Measurements from ENCODE around the gene DNER.
"Not testable (repeated sequence)": the region's sequence is repeated elsewhere in the genome, so short reads cannot be mapped to it uniquely, and the experiment has no call there.

The DNER gene

DNA sequence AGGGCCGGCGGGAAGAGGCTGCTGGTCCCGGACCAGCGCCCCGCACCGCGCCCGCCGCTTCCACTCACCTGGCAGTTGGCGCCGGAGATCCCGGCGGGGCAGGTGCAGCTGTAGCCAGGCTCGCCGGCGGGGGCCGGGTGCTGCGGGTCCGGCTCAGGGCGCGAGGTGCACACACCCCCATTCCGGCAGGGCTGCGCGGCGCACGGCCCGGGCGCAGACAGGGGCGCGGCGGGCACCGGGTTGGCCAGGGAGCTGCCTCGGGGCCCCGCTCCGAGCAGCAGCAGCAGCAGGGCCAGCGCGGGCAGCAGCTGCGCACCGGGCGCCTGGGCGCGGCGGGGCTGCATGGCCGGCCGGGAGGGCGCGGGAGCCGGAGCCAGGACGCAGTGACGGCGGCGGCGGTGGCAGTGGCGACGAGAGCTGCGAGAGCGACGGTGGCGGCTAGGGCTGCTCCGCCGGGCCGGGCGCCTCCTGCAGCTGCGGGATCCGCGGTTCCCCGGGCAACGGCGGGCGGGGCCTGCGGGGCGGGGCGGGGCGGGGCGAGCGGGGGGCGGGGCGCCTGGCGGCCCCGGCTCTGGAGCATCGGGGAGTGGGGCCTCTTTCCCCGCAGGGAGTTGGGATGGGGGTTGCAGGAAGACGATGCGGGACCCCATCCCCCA lies at the start of gene DNER:
TSS of gene DNER (minus strand) at position 476 of the 656 bp plus-strand sequence. CDS start at position 344, 132 bp downstream.
- Histone ChIP-seq H3K4me3 (peak within 1 kb of the TSS; percentile 13 to 44 (median 30)), H3K27ac (peak within 1 kb of the TSS in 2 of 21 experiments; percentile 9 to 15)

- Histone ChIP-seq H3K4me3 (no peak overlapping the region), H3K27ac (no peak overlapping the region)
Measured at GRCh38 chr2:229761663-229762062, 47.3 kb upstream of the DNER start.

- not testable (repeated sequence) for H3K4me3 ChIP-seq, H3K27ac ChIP-seq
Measured at GRCh38 chr2:229757462-229757861, 43.1 kb upstream of the DNER start.

DNA sequence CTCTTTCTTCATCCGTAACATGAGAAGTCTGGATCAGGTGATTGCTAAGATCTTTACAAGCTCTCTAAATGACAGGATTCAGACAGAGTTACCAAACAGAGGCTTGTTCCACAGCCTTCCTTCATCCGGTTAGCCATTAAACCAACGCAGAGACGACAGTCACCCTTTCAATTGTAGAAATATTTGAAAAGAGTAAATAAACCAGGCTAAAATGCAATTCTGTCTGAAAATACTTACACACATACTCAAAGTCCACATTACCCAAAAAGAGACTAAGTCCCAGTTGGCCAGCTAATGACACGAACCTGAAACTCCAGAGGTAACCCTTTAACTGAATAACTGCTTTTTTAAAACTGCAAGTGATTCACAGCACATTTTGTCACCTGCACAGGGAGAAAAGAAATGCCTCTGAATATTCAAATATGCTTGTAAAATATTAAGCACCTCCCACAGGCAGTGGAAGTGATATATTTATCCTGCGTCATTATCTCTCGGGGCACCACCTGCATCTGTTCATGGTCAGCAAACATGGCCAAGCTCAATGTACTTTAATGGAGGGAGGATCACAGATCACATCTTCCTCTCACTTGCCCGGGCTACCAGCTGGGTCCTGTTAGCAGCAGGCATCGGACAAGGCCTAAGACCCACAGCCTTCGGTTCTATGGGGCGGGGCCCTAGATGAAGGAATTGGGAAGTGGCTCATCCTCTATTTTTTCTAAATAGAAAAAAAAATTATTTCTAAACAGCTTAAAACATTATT lies 38.8 kb upstream of the DNER start:
- Histone ChIP-seq H3K4me3 (no peak overlapping the region), H3K27ac (no peak overlapping the region)

DNA sequence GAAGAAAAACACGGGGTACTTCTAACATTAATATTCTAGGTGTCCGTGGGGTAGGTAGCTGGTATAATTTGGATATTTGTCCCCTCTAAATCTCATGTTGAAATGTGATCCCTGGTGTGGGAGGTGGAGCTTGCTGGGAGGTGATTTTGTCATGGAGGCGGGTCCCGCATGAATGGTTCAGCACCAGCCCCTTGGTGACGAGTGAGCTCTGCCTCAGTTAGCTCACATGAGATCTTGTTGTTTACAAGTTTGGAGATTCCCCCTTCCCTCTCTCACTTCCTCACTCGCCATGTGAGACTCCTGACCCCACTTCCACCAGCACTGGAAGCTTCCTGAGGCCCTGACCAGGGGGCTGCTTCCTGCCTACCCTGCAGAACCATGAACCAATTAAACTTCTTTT lies 35.4 kb upstream of the DNER start:
- no peak overlapping the region for H3K4me3 ChIP-seq
- H3K27ac ChIP-seq: no peak overlapping the region

DNA sequence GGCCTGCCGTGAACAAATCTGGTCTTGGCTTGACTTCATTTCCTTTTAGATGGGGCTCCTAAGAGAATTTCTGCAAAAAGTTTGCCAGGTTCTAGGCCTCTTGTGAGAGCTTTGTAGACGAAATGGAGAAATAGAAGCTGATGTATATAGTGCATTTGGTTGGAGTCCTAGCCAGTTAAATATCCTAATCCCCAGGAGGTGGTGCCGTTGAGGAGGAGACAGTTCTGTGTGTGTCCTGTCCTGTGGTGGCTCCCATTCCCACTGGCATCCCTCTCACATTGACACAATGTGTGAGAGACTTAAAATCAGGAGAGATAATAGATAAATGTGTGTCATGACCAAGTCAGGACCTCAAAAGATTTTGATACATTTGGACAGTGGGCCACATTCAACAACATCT lies 34.6 kb upstream of the DNER start:
- H3K4me3 ChIP-seq: no peak overlapping the region
- H3K27ac ChIP-seq: no peak overlapping the region

DNA sequence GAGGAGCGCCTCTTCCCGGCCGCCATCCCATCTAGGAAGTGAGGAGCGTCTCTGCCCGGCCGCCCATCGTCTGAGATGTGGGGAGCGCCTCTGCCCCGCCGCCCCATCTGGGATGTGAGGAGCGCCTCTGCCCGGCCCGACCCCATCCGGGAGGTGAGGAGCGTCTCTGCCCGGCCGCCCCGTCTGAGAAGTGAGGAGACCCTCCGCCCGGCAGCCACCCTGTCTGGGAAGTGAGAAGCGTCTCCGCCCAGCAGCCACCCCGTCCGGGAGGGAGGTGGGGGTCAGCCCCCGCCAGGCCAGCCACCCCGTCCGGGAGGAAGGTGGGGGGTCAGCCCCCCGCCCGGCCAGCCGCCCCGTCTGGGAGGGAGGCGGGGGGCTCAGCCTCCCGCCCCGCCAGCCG lies 28.3 kb upstream of the DNER start:
- not testable (repeated sequence) for H3K4me3 ChIP-seq

GRCh38 chr2:229740279-229740678 lies 25.9 kb upstream of the DNER start:
- Histone ChIP-seq H3K4me3 (no peak overlapping the region), H3K27ac (no peak overlapping the region)

More for the DNA sequence above, 28.3 kb upstream of the DNER start:
- H3K27ac ChIP-seq: not testable (repeated sequence)

DNA sequence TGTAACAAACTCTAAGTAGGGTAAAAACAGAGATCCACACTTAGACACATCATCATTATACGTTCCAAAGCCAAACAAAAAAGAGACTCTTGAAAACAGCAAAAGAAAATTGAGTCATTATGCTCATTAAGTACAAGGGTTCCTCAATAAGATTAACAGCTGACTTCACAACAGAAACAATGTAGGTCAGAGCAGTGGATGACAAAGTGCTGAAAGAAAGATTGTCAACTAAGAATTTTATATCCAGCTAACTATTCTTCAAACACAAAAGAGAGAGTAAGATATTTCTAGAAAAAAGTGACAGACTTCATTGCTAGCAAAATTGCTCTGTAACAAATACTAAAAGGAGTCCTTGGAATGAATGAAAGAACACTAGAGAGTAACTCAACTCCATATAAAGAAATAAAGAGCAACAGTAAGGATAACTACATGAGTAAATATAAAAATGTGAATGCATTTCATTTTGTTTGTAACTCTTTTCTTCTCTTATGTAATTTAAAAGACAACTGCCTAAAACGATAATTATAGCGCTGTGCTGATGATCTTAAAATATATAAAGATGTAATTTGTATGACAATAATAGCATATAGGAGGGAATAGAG lies 23.8 kb upstream of the DNER start:
- no peak overlapping the region for H3K27ac ChIP-seq
- no peak overlapping the region for H3K4me3 ChIP-seq

GRCh38 chr2:229734410-229734809 lies 20.1 kb upstream of the DNER start:
- no peak overlapping the region for H3K27ac ChIP-seq
- H3K4me3 ChIP-seq: no peak overlapping the region

GRCh38 chr2:229733611-229734245 lies 19.4 kb upstream of the DNER start:
- Histone ChIP-seq H3K4me3 (no peak overlapping the region), H3K27ac (no peak overlapping the region)

GRCh38 chr2:229732897-229733296 lies 18.5 kb upstream of the DNER start:
- Histone ChIP-seq H3K27ac (no peak overlapping the region), H3K4me3 (no peak overlapping the region)

GRCh38 chr2:229731916-229732315 lies 17.6 kb upstream of the DNER start:
- no peak overlapping the region for H3K4me3 ChIP-seq
- no peak overlapping the region for H3K27ac ChIP-seq

- H3K27ac ChIP-seq: no peak overlapping the region
- H3K4me3 ChIP-seq: no peak overlapping the region
Measured at GRCh38 chr2:229731363-229731762, 17.0 kb upstream of the DNER start.

- Histone ChIP-seq H3K27ac (no peak overlapping the region), H3K4me3 (no peak overlapping the region)
Measured at GRCh38 chr2:229728370-229728769, 14.0 kb upstream of the DNER start.

- Histone ChIP-seq H3K27ac (no peak overlapping the region), H3K4me3 (no peak overlapping the region)
Measured at GRCh38 chr2:229726643-229727042, 12.3 kb upstream of the DNER start.

DNA sequence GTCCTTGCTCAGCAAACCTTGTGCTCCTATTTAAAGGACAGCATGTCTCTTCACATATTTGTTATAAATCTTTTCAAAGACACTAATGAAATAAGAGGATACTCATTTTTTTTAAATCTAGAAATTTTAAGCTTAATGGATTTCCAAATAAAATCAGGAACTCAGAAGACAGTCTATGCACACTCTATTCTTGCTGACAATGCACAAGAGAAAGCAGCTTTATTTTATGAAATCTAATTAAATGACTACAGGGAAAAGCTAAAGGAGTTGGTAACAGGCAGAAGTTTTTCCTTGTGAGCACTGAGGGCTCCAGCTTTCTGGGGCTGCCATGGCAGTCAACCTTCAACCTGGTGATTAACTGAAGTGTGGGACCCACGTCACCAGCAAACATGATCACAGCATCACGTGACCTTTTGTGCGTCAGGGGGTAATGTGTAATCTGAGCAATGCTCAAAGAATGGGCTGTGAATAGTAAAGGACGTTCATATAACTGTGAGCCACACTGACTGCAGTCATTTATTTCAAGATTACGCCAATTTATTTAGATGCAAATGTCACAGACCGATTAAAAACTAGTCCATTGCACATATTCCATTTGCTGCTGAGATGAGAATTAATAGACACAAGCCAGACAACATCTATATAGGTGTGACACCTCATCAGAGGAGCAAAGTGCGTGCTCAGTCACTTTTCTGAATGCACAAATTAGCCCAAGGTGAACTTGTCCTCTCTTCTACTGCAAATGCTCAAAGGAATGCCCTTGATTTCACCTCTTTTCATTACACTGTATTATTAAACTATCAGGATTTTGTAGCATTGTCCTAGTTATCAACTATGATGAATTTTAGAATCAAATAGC lies 11.6 kb upstream of the DNER start:
- no peak overlapping the region for H3K4me3 ChIP-seq
- H3K27ac ChIP-seq: no peak overlapping the region

- H3K27ac ChIP-seq, H3K4me3 ChIP-seq: not testable (repeated sequence)
Measured at GRCh38 chr2:229723192-229723591, 8.8 kb upstream of the DNER start.

DNA sequence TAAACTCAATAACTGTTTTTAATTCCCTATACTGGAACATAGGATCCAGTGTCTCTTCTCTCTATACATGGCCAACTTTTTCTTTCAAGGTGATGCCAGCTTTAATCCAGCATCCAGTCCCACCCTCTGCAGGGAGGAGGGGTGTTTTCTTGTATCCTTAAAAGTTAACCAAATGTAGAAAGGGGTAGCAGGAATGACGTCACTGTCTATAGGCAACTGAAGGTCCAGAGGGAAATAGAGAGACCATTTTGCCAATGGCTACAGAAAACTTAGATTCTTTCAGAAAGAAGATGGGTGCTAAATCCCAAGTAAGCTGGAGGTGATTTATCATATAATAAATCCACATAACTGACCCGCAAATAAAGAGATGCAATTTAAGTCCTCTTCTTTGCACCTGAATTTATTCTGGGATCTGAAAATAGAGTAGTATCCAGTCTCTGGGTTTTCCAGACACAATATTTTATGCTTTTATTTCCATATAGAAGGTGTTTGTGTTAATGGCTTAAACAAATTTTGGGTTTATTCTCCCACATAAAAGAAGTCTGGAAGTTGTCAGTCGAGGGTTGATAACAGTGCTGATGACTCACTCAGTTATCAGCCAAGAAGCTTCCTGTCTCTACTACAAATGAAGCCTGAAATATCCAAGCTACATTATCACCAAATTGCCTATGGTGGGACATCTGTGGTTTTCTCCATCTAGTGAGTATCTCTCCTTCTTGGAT lies 5.7 kb upstream of the DNER start:
- no peak overlapping the region for H3K4me3 ChIP-seq
- no peak overlapping the region for H3K27ac ChIP-seq

All from skin epidermis (tissue), 12 donors.